Tibial nerve (tissue), 4 donors: Measurements from ENCODE around the gene PLCD3. TPM values are rescaled to one million over a fixed set of nuclear protein-coding genes. Genes with fewer than 3 reads are reported as not detected.

ENCODE experiments used
- DNase-seq, 2 donors: peaks; one replicate each; pipeline ENCODE4 v3.0.0-alpha.2; 2019; ENCODE audit warnings: low spot score in 2 of 2
- H3K27ac ChIP-seq, 4 donors: fragments of 200-600 bp; sonication (generic) in 3 of 4; one replicate each; pipeline ENCODE4 v1.5.1; 2017 to 2019; ENCODE audit warnings: mild to moderate bottlenecking in 1 of 4
- H3K27me3 ChIP-seq, 2 donors: fragments of 200-600 bp; sonication (generic) in 1 of 2; one replicate each; pipeline versions ENCODE4 v1.5.1 to v1.6.0; 2017 to 2019
- H3K36me3 ChIP-seq, 3 donors: fragments of 200-600 bp; sonication (generic); one replicate each; pipeline ENCODE4 v1.5.1; 2018 to 2019
- H3K4me1 ChIP-seq, 4 donors: fragments of 200-600 bp; sonication (generic) in 3 of 4; one replicate each; pipeline ENCODE4 v1.5.1; 2017 to 2019
- H3K4me3 ChIP-seq, 4 donors: fragments of 200-600 bp; sonication (generic) in 3 of 4; one replicate each; pipeline ENCODE4 v1.5.1; 2017 to 2019; ENCODE audit warnings: mild to moderate bottlenecking in 1 of 4, moderate library complexity in 1 of 4
- H3K9me3 ChIP-seq, 4 donors: fragments of 200-600 bp; sonication (generic) in 3 of 4; one replicate each; pipeline ENCODE4 v1.5.1; 2017 to 2019
- CTCF ChIP-seq, 5 experiments: fragments of 200-600 bp in 3 of 5; fragments of 450-650 bp in 2 of 5; sonication (generic) in 3 of 5; IDR thresholded peaks; one replicate each; pipeline ENCODE4 v1.5.1; 2016 to 2019; ENCODE audit warnings: antibody characterized with exemption in 5 of 5, mild to moderate bottlenecking in 3 of 5, moderate library complexity in 2 of 5
- EP300 ChIP-seq, 2 donors: sonication (generic); formaldehyde crosslinking; IDR thresholded peaks; one replicate each; pipeline ENCODE4 v1.6.1; 2017; ENCODE audit warnings: antibody characterized with exemption in 2 of 2, mild to moderate bottlenecking in 1 of 2
- POLR2A ChIP-seq, 2 donors: fragments of 450-650 bp; IDR thresholded peaks; one replicate each; pipeline ENCODE4 v1.6.1; 2017; ENCODE audit warnings: antibody characterized with exemption in 2 of 2, mild to moderate bottlenecking in 2 of 2, moderate library complexity in 2 of 2
- WGBS, 2 donors: methylation state at CpG; one replicate each; pipeline ENCODE4 v1.1.5; 2018; 5-methylcytosine and 5-hydroxymethylcytosine counted together
- total RNA-seq, 4 donors: library from RNA; depleted of rRNA; stranded (reverse); fragments of >200 nt; gene quantifications; one replicate each; pipeline ENCODE4 v1.1.0, GENCODE V29; 2016

The PLCD3 gene
- total RNA-seq, 4 donors from 2014 or later, result 45.7 to 103 (median 69.3) TPM

- DNase-seq, result no peak
- Histone ChIP-seq H3K9me3 (no peaks in the 10 kb centered on the region), H3K27ac (peak overlapping the region in 1 of 4 donors; percentile 55), H3K4me1 (peaks cover 0 to 61% (median 18%) of the 10 kb centered on the region in 4 donors), H3K27me3 (no peaks in the 10 kb centered on the region), H3K4me3 (no peak overlapping the region), H3K36me3 (peaks cover 2 to 94% (median 44%) of the 10 kb centered on the region in 3 donors)
- TF ChIP-seq EP300 (IDR thresholded peaks at IDR 0.05), result no peak
- TF ChIP-seq CTCF (IDR thresholded peaks at IDR 0.05), result no peak
- no peak for TF ChIP-seq POLR2A (IDR thresholded peaks at IDR 0.05)
- WGBS, 2 donors, result 79 to 80% methylated on average over 9 of the region's 9 CpGs
Measured at GRCh38 chr17:45103269-45103795, 29.0 kb downstream of the PLCD3 start.

- Histone ChIP-seq H3K36me3 (peaks cover 2 to 94% (median 49%) of the 10 kb centered on the region in 3 donors), H3K4me3 (no peak overlapping the region), H3K9me3 (no peaks in the 10 kb centered on the region), H3K4me1 (peaks cover 0 to 61% (median 22%) of the 10 kb centered on the region in 4 donors), H3K27me3 (no peaks in the 10 kb centered on the region), H3K27ac (peak overlapping the region in 2 of 4 donors; percentile 55 to 76)
- DNase-seq, result no peak
- TF ChIP-seq CTCF (IDR thresholded peaks at IDR 0.05) (no peak), POLR2A (IDR thresholded peaks at IDR 0.05) (no peak), EP300 (IDR thresholded peaks at IDR 0.05) (no peak)
- WGBS, 2 donors, result 85 to 90% methylated on average over 9 of the region's 9 CpGs
Measured at GRCh38 chr17:45102856-45103255, 29.5 kb downstream of the PLCD3 start.

GRCh38 chr17:45101883-45102811, 30.2 kb downstream of the PLCD3 start:
- peaks cover 2 to 94% (median 53%) of the 10 kb centered on the region in 3 donors for H3K36me3 ChIP-seq
- H3K27ac ChIP-seq, result peak overlapping the region in 2 of 4 donors; percentile 55 to 76
- 62 to 66% methylated on average over 12 of the region's 12 CpGs for WGBS, 2 donors
- TF ChIP-seq EP300 (IDR thresholded peaks at IDR 0.05) (no peak), POLR2A (IDR thresholded peaks at IDR 0.05) (no peak), CTCF (IDR thresholded peaks at IDR 0.05) (no peak)
- H3K9me3 ChIP-seq, result no peaks in the 10 kb centered on the region
- no peak overlapping the region for H3K4me3 ChIP-seq
- peaks cover 0 to 61% (median 22%) of the 10 kb centered on the region in 4 donors for H3K4me1 ChIP-seq
- DNase-seq, result no peak
- no peaks in the 10 kb centered on the region for H3K27me3 ChIP-seq

- 20 to 73% methylated on average over 8 to 9 of the region's 9 CpGs for WGBS, 2 donors
- Histone ChIP-seq H3K4me3 (no peak overlapping the region), H3K4me1 (peaks cover 0 to 61% (median 21%) of the 10 kb centered on the region in 4 donors)
Measured at GRCh38 chr17:45101546-45101882, 30.8 kb downstream of the PLCD3 start.

More at GRCh38 chr17:45101546-45101882, 30.8 kb downstream of the PLCD3 start:
- Histone ChIP-seq H3K9me3 (no peaks in the 10 kb centered on the region), H3K27ac (peak overlapping the region in 2 of 4 donors; percentile 55 to 76), H3K36me3 (peaks cover 2 to 94% (median 58%) of the 10 kb centered on the region in 3 donors), H3K27me3 (no peaks in the 10 kb centered on the region)
- TF ChIP-seq POLR2A (IDR thresholded peaks at IDR 0.05), result no peak
- TF ChIP-seq CTCF (IDR thresholded peaks at IDR 0.05), result no peak
- no peak for TF ChIP-seq EP300 (IDR thresholded peaks at IDR 0.05)
- DNase-seq, result no peak
